ENCODE measurements around the gene ELOVL3.
"Not testable (repeated sequence)": the region's sequence is repeated elsewhere in the genome, so short reads cannot be mapped to it uniquely, and the experiment has no call there.

The ELOVL3 gene, protein sequence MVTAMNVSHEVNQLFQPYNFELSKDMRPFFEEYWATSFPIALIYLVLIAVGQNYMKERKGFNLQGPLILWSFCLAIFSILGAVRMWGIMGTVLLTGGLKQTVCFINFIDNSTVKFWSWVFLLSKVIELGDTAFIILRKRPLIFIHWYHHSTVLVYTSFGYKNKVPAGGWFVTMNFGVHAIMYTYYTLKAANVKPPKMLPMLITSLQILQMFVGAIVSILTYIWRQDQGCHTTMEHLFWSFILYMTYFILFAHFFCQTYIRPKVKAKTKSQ

DNA sequence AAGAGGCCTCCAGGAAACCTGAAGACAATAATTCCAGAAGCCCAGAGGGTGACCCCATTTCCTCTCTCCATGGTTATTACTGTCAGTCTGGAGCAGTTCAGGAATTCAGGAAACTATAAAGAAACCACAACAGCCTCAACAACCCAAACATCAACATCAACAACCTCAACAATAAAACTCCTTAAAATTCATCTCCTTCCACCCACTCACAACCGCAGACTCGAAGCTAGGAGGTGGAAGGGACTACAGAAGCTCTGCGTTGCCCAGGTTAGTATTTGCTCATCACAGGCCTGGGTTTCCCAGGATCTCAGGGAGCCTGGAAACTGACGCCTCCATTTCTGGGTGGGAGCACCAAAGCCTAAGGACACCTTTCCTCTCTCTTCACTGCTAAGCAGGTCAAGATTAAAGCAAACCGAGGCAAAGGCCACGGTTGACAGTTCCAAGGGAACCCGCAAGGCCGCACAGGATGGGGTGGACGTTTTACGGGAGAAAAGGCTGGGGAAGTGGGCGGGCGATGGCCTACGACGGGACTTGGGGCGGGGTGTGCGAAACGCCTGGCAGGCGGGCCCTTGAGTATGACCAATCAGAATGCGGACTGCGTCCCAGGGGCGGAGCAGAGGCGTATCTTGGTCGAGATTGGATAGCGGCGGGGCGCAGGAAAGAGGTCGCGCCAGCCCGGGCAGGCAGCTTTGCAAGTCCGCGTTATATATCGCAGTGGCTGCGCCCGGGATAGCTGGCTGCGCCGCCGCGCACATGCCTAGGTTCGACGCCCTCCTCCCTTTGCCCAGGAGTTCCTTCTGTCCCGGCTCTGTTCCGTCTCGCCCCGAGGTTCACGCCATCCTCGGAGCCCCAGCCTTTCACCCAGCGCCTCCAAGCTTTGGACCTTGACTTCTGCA is at the start of gene ELOVL3:
TSS of gene ELOVL3 (plus strand) at position 654 of the 896 bp plus-strand sequence. CDS start 250 bp downstream, outside the sequence.
- no peak for DNase-seq

DNA sequence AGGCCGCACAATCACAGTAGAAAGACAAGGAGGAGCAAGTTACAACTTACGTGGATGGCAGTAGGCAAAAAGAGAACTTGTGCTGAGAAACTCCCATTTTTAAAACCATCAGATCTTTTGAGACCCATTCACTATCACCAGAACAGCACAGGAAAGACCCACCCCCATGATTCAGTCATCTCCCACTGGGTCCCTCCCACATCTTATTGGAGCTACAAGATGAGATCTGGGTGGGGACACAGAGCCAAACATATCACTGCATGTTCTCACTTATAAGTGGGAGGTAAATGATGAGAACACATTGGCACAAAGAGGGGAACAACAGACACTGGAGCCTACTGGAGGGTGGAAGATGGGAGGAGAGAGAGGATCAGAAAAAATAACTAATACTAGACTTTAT is 41.5 kb upstream of the ELOVL3 start:
- no peak for DNase-seq

DNA sequence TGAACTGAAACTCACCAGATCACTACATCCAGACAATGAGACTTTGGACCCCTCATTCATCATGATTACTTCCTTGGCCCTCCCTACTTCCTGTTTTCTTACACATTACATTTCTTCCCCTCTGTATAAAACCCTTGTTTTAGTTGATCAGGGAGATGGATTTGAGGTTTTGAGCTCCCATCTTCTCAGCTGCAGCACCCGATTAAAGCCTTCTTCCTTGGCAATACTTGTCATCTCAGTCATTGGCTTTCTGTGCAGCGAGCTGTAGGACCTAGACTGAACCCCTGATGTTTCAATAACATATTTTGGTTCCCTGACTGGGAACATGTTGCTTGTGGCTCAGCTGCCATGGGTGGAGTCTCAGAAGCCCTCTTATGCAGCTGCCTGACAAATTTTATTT is 40.8 kb upstream of the ELOVL3 start:
- no peak for DNase-seq

DNA sequence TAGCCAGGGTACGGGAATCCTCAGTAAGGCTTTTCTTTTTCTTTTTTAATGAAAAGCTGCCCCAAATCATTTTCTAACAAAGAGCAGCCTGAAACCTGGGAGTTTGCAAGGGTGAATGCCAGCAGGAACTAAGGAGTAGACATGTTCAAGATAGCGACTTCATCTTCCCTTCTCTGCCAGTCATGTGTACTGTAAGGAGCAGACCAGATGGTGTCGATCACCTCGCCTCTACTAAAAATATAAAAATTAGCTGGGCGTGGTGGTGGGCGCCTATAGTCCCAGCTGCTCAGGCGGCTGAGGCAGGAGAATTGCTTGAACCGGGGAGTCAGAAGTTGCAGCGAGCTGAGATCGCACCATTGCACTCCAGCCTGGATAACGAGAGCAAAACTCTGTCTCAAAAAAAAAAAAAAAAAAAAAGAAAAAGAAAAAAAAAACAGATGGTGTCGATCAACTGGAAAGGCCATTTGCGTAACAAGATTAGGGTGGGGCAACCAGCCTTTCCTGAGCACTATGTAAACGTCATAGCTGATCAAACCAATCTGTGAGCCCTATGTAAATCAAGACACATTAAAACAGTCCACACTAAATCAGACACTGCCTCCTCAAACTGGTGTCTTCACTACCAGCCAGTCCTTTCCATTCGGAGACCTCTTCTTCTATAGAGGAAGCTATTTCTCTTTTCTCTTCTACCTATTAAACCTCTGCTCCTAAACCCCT is 40.1 kb upstream of the ELOVL3 start:
- DNase-seq, result no peak

DNA sequence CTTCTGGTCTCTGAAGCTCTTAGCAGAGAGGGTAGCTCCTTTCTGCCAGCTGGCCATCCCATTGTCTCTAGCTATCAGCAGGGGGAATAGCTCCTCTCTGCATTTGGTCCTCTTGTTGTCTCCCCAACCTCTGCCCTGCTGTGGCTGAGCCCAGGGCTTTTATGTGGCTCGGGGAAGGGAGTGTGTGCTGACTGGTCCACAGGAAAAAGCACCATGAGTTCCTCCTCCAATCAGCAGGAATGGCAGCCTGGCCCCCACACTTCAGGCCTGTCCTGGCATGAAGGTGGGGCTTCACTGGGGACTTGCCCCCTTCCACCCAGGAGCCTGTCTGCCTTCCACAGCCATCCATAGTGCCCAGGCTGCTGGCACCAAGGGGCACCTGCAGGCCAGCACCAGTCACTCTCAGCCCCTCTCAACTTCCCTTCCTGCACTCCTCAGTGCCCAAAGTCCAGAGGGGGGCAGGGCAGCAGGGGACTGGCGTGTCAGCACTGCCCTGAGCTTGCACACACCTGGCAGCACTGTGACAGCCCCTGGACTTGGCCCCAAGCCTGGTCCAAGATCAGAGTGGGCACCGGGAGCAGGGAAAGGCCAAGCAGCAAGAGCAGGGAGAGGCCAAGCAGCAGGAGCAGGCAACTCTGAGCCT is 37.7 kb upstream of the ELOVL3 start:
- no peak for DNase-seq

DNA sequence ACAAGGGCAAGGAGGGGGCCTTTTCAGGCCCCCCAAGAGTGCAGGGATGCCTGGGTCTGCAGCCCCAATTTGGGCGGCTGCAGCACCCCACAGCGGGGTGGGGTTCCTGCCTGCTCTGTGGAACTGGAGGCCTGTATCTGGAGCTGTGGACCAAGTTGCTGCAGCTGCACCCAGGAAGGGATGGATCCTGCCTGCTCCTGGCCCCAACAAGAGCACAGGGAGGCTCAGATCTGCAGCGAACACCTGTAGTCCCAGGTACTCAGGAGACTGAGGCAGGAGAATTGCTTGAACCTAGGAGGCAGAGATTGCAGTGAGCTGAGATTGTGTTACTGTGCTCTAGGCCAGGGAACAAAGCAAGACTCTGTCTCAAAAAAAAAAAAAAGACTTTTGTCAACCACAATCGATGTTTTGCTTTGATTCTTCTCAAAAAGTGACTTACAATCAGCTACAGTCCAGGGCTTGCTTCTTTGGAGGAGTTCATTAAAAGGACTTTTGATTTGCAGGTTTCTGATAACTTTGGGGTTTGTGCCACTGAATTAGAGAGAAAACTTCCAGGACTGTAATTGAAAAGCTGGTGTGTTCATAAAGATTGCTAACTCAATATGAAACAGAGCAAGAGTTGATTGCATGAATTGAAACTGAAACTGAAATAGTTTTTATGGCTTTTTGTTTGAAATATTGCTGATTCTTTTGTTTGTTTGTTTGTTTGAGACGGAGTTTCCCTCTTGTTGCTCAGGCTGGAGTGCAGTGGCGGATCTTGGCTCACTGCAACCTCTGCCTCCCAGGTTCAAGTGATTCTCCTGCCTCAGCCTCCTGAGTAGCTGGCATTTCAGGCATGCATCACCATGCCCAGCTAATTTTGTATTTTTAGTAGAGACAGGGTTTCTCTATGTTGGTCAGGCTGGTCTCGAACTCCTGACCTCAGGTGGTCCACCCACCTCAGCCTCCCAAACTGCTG is 36.9 kb upstream of the ELOVL3 start:
- not testable (repeated sequence) for DNase-seq

DNA sequence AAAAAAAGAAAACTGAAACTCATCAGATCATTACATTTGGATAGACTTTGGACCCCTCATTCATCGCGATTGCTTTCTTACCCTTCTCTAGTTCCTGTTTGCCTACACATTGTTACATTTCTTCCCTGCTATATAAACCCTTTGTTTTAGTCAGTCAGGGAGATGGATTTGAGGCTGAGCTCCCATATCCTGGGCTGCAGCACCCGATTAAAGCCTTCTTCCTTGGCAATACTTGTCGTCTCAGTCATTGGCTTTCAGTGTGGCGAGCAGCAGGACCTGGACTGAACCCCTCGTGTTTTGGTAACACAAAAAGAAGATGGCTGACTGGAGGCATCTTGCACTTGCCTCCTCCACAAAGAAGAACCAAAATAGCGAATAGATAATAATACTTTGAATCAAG is 34.1 kb upstream of the ELOVL3 start:
- DNase-seq, result no peak

DNA sequence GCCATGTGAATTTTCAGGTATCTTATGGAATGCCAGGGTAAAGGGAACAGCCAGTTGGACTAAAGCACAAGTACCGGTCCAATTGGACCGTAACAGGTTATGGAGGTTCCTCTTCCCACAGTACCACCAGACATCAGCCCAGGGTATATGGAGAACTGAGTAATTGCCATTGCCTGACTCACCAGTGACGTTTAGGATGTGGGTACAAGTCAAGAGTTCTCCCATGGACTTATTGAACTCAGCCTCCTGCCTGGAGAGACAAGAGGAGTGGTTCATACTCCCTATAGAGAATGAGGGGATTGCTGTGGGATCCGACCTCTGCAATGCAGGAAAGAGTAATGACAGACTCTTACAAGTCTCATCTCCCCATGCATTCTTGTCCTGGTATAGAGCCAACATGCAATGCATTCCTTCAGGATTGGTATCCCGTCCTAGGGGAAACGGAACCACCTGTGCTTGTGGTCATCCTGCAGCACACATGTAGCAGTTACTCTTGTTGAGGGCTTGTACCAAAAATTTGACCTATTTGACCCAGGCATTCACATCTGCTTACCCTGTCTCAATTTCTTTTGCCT is 30.7 kb upstream of the ELOVL3 start:
- no peak for DNase-seq

DNA sequence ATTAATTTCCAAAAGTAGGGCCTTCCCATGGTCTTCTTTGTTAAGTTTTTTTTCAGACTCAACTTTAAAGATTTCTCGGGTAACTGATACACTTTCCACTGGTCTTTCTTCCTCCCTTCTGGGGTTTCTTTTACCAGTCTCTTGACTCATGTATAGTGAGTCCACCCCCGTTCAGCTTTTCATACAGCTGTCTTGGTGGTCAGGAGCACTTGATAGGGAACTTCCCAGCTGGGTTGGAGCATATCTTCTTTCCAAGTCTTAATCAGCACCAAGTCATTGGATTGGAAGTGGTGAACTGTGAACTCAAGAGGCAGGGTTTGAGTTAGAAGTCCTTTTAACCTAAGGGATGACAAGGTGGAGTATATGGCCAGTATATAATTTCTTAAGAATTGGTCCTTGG is 29.2 kb upstream of the ELOVL3 start:
- DNase-seq, result no peak

DNA sequence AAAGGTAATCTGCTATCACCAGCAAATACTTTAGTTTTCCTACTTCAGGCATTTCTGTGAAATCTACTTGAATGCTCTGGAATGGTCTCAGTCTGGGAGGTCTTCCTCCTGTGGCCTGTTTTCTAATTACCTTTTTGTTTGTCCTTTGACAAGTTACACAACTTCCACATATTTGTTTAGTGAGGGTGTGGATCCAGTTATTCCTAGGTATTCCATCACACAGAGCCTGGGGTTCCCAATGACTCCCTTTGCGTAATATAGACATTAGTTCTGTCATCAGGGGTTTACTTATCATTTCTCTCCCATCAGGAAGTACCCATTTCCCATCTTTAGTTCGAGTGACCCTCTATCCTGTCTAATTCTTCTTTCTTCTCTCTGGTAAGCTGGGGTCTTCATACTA is 28.1 kb upstream of the ELOVL3 start:
- no peak for DNase-seq

DNA sequence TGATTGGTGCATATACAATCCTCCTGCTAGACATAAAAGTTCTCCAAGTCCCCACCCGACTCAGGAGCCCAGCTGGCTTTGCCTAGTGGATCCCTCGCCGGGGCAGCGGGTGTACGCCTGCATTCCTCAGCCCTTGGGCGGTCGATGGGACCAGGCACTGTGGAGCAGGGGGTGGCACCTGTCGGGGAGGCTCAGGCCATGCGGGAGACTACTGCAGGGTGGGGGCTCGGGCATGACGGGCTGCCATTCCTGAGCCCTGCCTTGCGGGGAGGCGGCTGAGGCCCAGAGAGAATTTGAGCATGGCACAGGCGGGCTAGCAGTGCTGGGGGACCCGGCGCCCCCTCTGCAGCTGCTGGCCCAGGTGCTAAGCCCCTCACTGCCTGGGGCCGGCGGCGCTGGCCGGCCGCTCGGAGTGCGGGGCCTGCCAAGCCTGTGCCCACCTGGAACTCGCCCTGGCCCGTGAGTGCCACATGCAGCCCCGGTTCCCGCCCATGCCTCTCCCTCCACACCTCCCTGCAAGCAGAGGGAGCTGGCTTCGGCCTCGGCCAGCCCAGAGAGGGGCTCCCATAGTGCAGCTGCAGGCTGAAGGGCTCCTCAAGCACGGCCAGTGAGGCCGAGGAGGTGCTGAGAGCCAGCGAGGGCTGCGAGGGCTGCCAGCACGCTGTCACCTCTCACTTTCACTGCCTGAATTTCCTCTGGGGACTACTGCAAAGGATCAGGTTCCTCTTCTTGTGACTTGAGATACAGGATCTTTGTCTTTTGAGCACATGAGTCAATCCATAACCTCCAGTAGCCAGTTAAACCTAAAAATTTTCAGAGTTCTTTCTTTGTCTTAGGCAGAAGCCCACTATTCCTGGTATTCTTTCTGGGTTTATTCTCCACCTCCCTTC is 25.1 kb upstream of the ELOVL3 start:
- no peak for DNase-seq

DNA sequence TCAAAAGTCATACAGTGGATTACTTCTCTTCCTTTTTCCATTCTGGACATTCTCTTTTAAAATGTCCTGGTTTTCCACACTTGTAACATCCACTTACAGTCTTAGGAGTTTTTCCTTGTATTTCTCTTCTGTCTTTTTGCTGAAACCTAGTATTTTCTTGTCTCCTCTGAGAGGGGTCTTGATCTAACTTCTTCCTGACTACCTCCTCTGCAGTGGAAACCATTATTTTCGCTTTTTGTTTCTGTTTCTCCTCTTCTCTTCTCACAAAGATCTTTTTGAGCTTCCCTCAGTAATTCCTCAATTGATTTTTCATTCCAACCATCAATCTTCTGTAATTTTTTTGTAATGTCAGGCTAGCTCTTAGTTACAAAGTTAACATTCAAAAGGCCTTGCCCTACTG is 23.7 kb upstream of the ELOVL3 start:
- no peak for DNase-seq

DNA sequence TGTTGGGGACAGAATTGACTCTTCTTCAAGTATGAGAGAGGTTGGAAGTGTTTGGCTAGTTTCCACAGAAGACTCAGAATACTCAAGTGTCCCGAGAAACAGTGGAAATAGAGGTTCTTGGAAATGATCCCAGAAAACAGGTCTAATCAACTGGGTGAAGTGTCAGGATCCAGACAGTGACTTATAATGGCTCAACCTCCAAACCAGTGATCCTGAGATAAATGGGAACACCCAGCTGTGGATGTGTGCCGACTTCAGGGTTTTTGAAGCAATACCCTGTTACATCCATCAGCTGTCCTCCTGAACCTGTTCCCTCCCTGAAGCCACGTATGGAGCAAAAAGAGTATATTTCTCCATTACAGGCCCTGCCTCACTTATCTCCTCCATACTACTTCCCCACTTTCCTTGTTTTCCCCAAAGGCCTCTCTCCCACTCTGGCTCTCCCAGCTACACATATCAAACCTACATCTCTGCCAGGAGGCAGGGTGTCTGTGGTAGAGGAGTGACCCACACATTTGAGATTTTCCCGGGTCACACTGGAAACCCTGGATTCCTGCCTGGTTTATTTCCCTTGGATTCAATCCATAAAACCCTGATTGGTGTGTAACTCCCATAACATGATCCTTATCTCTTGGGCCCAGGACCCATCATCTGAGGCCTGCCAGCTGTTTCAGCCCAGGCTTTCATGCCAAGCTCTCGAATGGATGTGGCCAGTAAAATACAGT is 17.6 kb upstream of the ELOVL3 start:
- no peak for DNase-seq

DNA sequence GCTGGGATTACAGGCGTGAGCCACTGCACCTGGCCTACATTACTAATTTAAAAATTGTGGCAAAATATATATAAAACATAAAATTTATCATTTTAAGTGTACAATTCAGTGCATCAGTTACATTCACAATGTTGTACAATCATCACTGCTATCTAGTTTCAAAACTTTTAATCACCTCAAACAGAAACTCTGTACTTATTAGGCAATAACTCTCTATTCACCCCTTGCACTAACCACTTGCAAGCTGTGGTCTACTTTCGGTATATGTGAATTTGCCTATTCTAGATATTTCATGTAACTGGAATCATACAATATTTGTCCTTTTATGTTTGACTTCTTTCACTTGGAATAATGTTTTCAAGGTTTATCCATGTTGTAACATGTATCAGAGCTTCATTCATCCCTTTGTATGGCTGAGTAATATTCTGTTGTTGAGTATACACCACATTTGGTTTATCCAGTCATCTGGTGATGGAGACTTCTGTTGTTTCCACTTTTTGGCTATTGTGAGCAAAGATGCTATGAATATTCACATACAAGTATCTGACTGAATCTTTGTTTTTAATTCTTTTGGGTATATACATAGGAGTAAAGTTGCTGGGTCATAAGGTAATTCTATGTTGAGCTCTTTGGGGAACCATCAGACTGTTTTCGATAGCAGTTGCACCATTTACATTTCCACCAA is 14.3 kb upstream of the ELOVL3 start:
- DNase-seq, result no peak

DNA sequence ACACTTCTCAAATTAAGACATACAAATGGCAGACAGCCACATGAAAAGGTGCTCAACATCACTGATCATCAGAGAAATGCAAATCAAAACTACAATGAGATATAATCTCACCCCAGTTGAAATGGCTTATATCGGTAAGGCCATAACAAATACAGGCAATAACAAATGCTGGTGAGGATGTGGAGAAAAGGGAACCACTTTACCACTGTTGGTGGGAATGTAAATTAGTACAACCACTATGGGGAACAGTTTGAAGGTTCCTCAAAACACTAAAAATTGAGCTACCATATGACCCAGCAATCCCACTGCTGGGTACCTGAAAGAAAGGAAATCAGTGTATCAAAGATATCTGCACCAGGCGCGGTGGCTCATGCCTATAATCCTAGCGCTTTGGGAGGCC is 12.5 kb upstream of the ELOVL3 start:
- not testable (repeated sequence) for DNase-seq

DNA sequence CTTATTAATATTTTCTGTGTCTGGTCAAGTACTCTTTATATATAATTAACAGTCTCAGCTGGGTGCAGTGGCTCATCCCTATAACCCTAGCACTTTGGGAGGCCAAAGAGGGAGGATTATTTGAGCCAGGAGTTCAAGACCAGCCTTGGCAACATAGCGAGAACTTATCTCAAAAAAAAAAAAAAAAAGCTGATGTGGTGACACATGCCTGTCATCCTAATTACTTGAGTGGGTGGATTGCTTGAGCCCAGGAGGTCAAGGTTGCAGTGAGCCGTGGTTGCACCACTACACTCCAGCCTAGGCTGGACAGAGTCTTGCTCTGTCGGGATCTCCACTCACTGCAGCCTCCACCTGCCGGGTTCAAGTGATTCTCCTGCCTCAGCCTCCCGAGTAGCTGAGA is 6.7 kb upstream of the ELOVL3 start:
- DNase-seq, result no peak

DNA sequence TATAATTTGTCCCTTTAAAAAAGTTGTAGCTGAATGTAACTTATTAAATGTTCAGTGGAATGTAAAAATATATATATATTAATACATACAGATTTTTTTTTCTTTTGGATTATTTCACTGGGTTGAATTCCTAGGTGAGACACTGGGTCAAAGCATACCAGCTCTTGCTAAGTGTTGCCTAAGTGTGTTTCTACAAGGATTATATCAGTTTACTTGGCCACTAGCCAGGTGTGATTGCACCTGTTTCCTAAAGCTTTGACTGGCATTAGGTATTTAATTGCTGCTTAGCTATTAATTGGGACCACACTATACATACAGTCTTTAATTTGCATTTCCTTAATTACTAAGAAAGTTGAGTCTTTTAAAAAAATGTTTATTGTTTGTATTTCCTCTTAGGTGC is 5.5 kb upstream of the ELOVL3 start:
- DNase-seq, result no peak

DNA sequence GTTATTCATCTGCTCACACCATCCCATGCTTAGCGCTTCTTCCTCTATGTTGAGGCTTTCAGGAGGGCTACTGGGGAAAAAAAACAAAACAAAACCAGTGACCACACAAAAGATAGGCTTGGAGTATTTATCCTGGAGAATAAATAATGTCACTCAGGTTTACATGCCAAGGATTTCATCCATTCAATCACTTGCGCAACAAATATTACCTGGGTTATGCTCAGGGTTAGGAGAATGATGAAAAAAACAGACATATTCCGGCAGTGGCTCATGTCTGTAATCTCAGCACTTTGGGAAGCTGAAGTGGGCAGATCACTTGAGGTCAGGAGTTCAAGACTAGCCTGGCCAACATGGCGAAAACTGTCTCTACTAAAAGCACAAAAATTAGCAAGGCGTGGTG is 3.3 kb upstream of the ELOVL3 start:
- DNase-seq, result no peak

DNA sequence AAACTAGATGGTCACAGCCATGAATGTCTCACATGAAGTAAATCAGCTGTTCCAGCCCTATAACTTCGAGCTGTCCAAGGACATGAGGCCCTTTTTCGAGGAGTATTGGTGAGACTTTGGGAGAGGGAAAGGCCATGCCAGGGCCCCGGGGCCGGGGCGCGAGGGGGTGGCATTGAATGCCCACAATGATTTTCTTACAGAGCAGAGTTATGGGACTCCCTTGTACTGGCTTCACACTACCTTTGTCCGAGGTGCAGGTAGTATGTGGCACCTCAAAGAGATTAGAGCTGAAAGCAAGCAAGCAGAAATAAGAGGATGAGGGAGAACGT is 407 bp downstream of the ELOVL3 start:
- no peak for DNase-seq

Measured in SW 1271 (cell line).